ENCODE data around the gene GPER1. TPM values are rescaled to one million over a fixed set of nuclear protein-coding genes. Genes with fewer than 3 reads are reported as not detected.

Gene GPER1
- total RNA-seq, 4 donors from 2014 or later: 4.6 to 19.9 (median 11.0) TPM

GRCh38 chr7:1063361-1063760 lies 24.6 kb upstream of the GPER1 start:
- Histone ChIP-seq H3K9me3 (no peaks in the 10 kb centered on the region), H3K4me3 (no peak overlapping the region), H3K27ac (replicated peaks in 1 of 4) (no peak overlapping the region), H3K4me1 (peaks cover 22 to 39% (median 33%) of the 10 kb centered on the region in 4 donors), H3K36me3 (peaks cover 0 to 6% (median 3%) of the 10 kb centered on the region in 4 donors), H3K27me3 (no peaks in the 10 kb centered on the region)
- intact Hi-C loops (cut with DNase I): no loop called here
- DNase-seq (ENCODE audit: extremely low spot score): no peak
- WGBS: 94% methylated on average over 21 of the region's 21 CpGs
- TF ChIP-seq POLR2A (IDR thresholded peaks at IDR 0.05; ENCODE audit: low read depth) (no peak), POLR2AphosphoS5 (IDR thresholded peaks at IDR 0.05) (no peak), CTCF (IDR thresholded peaks at IDR 0.05) (no peak), EP300 (IDR thresholded peaks at IDR 0.05) (no peak)

GRCh38 chr7:1064581-1064980 lies 23.3 kb upstream of the GPER1 start:
- H3K4me3 ChIP-seq: no peak overlapping the region
- intact Hi-C loops (cut with DNase I): no loop called here
- no peaks in the 10 kb centered on the region for H3K9me3 ChIP-seq

GRCh38 chr7:1065263-1065584 lies 22.7 kb upstream of the GPER1 start:
- Histone ChIP-seq H3K4me3 (peak overlapping the region; percentile 28 to 45 (median 38)), H3K36me3 (no peaks in the 10 kb centered on the region), H3K27ac (replicated peaks in 1 of 4) (no peak overlapping the region), H3K9me3 (no peaks in the 10 kb centered on the region), H3K4me1 (peaks cover 18 to 35% (median 30%) of the 10 kb centered on the region in 4 donors), H3K27me3 (no peaks in the 10 kb centered on the region)
- DNase-seq (ENCODE audit: extremely low spot score): no peak
- 77% methylated on average over 12 of the region's 12 CpGs for whole genome bisulfite sequencing
- TF ChIP-seq POLR2AphosphoS5 (IDR thresholded peaks at IDR 0.05): no peak
- TF ChIP-seq CTCF (IDR thresholded peaks at IDR 0.05): no peak
- TF ChIP-seq POLR2A (IDR thresholded peaks at IDR 0.05; ENCODE audit: low read depth): no peak
- no peak for TF ChIP-seq EP300 (IDR thresholded peaks at IDR 0.05)
- intact Hi-C loops (cut with DNase I): loop anchor here (1.0 kb wide), 1 partner anchor 72 kb away; no protein-coding TSS in a partner anchor

More at GRCh38 chr7:1064581-1064980, 23.3 kb upstream of the GPER1 start:
- 94% methylated on average over 9 of the region's 13 CpGs for WGBS
- TF ChIP-seq CTCF (IDR thresholded peaks at IDR 0.05): no peak
- no peak for TF ChIP-seq EP300 (IDR thresholded peaks at IDR 0.05)
- no peak overlapping the region for H3K27ac ChIP-seq (replicated peaks in 1 of 4)
- H3K27me3 ChIP-seq: no peaks in the 10 kb centered on the region
- H3K4me1 ChIP-seq: peaks cover 22 to 39% (median 33%) of the 10 kb centered on the region in 4 donors
- DNase-seq (ENCODE audit: extremely low spot score): no peak
- no peaks in the 10 kb centered on the region for H3K36me3 ChIP-seq

- Histone ChIP-seq H3K4me3 (peak overlapping the region; percentile 28 to 45 (median 38)), H3K27me3 (no peaks in the 10 kb centered on the region), H3K9me3 (no peaks in the 10 kb centered on the region), H3K27ac (replicated peaks in 1 of 4) (no peak overlapping the region), H3K4me1 (peaks cover 13 to 30% (median 25%) of the 10 kb centered on the region in 4 donors), H3K36me3 (no peaks in the 10 kb centered on the region)
- 21% methylated on average over 18 of the region's 48 CpGs for WGBS
- DNase-seq (ENCODE audit: extremely low spot score): peak; percentile 96
- intact Hi-C loops (cut with DNase I): loop anchor here (1.0 kb wide), 1 partner anchor 72 kb away; no protein-coding TSS in a partner anchor
- TF ChIP-seq CTCF (IDR thresholded peaks at IDR 0.05) (peak in 2 of 3 experiments; percentile 94 to 97), EP300 (IDR thresholded peaks at IDR 0.05) (no peak), POLR2AphosphoS5 (IDR thresholded peaks at IDR 0.05) (peak; percentile 8 to 56)
These were observed 22.2 kb upstream of the GPER1 start for GRCh38 chr7:1065585-1066241.

- peak overlapping the region in 1 of 4 donors; percentile 37 for H3K4me3 ChIP-seq
These were observed 21.7 kb upstream of the GPER1 start for GRCh38 chr7:1066242-1066588.

More at GRCh38 chr7:1066242-1066588, 21.7 kb upstream of the GPER1 start:
- intact Hi-C loops (cut with DNase I): no loop called here
- no peak for DNase-seq (ENCODE audit: extremely low spot score)
- no peaks in the 10 kb centered on the region for H3K36me3 ChIP-seq
- no peaks in the 10 kb centered on the region for H3K27me3 ChIP-seq
- H3K4me1 ChIP-seq: peaks cover 11 to 25% (median 20%) of the 10 kb centered on the region in 4 donors
- TF ChIP-seq POLR2A (IDR thresholded peaks at IDR 0.05; ENCODE audit: low read depth): no peak
- TF ChIP-seq POLR2AphosphoS5 (IDR thresholded peaks at IDR 0.05): no peak
- TF ChIP-seq CTCF (IDR thresholded peaks at IDR 0.05): no peak
- TF ChIP-seq EP300 (IDR thresholded peaks at IDR 0.05): no peak
- no peak overlapping the region for H3K27ac ChIP-seq (replicated peaks in 1 of 4)
- 61% methylated on average over 17 of the region's 21 CpGs for WGBS
- no peaks in the 10 kb centered on the region for H3K9me3 ChIP-seq
